ENCODE measurements around the gene WSCD2.

The WSCD2 gene

GRCh38 chr12:108238474-108238873 lies 109.4 kb downstream of the WSCD2 start:
- no peak for DNase-seq

GRCh38 chr12:108239378-108239777 lies 110.3 kb downstream of the WSCD2 start:
- DNase-seq: no peak

DNA sequence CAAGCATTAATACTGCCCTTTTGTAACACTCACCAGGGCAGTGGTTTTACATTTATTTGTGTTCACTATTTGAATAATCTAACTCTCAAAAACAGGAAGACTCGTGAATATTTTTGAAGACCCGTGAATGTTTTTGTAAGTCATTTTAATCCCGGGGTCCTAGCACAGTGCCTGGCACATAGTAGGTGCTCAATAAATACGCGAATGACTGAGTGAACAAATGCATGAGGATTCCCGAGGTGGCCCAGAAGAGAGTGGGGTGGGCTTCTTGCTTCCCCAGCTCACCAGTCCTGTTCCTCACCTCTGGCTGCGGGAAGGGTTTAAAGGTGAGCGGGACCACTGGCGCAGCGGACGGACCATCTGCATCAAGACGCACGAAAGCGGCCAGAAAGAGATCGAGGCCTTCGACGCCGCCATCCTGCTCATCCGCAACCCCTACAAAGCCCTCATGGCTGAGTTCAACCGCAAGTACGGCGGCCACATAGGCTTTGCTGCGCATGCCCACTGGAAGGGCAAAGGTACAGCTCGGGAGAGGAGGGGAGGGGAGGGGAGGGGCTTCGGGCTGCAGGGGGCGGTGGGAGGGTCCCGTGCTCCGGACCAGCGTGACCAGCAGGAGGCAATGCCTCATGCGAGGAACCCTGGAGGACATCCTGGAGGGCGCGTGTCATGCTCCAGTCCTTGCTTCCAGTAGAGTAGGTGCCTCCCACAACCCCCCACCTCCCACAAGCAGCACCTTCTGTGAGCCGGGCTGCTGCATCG lies 111.1 kb downstream of the WSCD2 start:
- DNase-seq: no peak

DNA sequence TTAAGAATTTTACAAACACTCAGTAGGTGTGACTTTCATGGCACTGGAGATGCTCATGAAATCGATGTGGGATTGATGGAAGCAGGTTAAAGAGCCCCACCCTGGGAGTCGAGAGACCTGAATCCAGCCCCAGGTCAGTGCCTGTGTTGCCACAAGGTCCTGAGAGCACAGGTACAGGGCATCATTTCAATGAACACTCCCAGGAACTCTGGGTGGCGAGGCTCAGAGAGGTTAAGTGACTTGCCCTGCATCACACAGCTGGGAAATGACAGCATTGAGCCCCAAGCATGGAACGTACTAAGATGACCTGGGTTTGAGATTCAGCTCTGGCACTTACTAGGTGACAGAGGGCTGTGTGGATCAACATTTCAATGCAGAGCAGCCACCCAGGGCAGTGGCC lies 111.8 kb downstream of the WSCD2 start:
- no peak for DNase-seq

DNA sequence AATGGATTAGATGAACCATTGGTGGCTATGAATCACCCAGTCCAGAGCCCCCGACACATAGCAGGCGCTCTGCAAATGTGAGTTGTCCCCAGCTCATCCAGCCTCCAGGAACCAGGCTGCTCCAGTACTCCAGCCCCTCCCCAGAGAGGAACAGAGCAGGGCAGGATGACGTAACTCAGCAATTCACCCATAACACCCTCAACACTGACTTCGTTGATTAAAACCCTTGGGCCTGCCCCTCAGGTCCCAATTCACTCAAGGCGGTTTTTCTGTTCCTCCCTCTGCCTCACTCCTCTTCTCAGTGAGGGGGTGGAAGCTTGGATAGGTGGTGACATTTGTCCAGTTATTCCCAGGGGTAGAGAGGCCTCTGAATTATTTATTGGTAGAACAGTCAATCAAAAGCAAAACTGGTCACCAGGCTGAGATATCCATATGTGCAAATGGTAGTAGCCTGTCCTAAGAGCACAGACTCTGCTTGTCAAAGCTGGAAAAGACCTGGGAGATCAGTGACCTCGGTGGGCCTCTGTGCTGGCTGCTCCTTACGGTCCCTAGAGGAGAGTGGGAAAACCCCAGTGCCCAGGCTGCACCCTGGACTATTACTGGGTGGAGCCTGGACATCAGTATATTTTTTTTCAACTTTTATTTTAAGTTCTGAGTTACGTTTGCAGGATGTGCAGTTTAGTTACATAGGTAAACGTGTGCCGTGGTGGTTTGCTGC lies 113.1 kb downstream of the WSCD2 start:
- no peak for DNase-seq

- DNase-seq: no peak
These were observed 118.0 kb downstream of the WSCD2 start for GRCh38 chr12:108247130-108247529.

DNA sequence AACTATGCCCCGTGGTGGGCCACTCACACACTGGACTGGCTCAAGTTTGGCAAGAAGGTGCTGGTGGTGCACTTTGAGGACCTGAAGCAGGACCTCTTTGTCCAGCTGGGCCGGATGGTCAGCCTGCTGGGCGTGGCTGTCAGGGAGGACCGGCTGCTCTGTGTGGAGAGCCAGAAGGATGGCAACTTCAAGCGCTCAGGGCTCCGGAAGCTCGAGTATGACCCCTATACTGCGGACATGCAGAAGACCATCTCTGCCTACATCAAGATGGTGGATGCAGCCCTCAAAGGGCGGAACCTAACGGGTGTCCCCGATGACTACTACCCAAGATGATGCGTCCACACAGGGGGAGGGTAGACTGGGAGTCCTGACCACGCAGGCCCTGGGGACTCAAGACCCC lies 118.9 kb downstream of the WSCD2 start:
- no peak for DNase-seq

- no peak for DNase-seq
These were observed 123.4 kb downstream of the WSCD2 start for GRCh38 chr12:108252523-108252922.

DNA sequence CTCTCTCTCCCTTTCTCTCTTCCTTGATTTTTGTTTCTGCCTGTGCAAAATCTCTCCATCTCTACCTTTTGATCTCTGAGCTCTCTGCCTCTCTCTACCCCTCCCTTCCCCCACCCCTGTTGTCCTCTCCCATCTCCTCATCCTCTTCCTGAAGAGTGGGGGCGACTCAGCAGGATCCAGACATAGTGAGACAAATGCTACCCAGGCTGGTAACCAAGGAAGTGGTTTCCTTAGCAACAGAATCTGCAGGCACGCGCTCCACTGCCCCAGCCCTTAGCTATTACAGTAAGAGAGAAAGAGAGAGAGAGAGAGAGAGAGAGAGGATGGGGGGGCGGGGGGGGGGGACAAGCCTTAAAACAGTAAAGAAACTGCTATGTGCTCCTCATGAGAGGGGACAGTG lies 124.5 kb downstream of the WSCD2 start:
- no peak for DNase-seq

GRCh38 chr12:108254030-108254429 lies 124.9 kb downstream of the WSCD2 start:
- DNase-seq: no peak

DNA sequence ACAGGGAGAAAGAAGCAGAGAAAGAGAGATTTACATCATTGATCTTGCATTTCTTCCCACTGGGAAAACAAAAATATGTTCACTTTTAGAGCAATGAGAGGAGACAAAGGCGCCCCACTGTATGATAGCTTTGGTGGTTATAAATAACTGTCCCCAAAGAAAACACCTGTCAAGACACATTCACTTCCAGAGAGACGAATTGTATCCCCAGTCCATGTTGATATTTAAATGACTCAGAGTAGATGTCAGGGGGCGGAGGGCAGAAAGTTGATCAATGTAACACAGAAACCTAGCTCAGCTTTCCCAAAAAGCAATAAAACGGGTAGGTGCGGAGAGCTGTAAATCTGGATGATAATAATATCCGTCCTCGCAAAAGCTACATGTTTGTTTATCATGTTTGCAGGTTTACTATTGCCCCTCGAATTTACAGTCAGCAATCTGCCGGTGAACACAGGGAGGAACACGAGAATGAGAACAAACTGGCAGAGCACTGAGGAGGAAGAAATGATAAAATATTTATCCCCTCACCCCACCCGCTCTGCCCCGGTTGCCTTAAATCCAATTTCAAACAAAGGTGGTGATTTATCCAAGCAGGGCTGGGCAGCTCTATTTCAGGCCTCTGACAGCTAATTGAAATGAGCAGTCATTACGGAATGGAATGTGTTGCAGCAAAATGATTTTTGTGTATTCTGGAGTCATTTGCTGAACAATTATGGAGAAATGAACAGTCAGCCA lies 125.6 kb downstream of the WSCD2 start:
- no peak for DNase-seq

DNA sequence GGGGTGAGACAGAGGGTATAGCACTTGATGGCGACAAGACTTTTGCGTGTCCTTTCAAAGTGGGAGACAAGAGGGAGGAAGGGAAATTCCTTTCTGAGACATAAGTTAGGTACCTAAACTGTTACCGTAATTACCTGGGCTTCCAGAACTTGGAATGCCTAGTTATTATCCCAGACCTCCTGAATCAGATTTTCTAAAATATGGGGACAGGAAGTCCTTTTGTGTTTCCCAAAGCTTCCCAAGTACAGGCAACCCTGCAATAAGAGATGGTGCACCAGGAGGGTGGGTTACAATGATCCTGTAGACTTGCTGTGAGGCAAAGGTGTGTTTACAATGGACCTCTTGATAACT lies 126.1 kb downstream of the WSCD2 start:
- no peak for DNase-seq

GRCh38 chr12:108257004-108257403 lies 127.9 kb downstream of the WSCD2 start:
- DNase-seq: no peak

- no peak for DNase-seq
These were observed 128.6 kb downstream of the WSCD2 start for GRCh38 chr12:108257610-108258106.

GRCh38 chr12:108260039-108260438 lies 131.0 kb downstream of the WSCD2 start:
- no peak for DNase-seq

DNA sequence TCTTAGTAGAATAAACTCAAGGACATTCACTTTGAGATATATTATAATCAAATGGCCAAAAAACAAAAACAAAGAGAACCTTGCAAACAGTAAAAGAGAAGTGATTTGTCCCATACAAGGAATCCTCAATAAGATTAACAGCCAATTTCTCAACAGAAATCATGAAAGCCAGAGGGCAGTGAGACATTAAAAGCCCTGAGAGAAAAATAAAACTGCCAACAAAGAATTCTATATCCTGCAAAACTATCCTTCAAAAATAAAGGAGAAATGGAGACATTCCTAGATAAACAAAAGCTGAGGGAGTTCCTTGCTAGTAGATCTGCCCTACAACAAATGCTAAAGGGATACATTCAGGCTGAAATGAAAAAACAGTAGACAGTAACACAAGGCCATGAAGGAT lies 131.9 kb downstream of the WSCD2 start:
- DNase-seq: no peak

GRCh38 chr12:108265505-108265904 lies 136.4 kb downstream of the WSCD2 start:
- DNase-seq: no peak

DNA sequence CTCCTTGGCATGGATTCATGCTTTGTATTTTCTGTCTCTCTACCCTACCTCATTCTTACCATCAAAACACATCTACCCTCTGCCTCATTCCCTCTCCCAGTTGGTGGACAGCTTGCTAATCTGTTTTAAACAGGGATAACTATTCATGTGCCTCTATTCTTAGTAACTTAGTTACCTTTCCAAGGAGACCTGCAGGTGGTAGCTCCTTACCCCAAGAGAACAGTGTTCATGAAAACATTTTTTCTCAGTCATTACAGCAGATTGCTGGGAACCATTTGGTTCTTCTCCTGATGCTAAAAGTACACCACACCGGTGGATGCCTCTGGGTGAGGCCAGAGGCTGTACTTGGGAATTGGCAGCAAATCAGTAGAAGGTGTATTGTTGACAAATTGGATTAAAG lies 137.0 kb downstream of the WSCD2 start:
- no peak for DNase-seq

DNA sequence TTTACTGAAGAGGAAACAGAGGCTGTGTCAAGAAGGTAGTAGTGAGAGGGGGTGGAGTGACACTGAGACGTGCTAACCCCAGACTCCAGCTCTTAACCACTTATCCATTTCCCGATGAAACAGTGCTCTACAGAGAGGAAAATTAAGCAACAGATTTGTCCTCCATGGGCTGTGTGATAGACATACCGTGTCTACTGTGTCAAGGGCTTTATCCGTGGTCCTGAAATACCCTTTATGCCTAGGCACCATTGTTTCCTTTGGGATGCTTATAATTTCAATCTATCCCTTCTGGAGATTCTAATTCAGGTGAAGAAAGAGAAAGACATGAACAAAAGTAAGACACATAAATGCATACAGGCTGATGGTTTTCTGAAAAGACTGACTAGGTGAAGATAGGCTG lies 138.4 kb downstream of the WSCD2 start:
- DNase-seq: no peak

DNA sequence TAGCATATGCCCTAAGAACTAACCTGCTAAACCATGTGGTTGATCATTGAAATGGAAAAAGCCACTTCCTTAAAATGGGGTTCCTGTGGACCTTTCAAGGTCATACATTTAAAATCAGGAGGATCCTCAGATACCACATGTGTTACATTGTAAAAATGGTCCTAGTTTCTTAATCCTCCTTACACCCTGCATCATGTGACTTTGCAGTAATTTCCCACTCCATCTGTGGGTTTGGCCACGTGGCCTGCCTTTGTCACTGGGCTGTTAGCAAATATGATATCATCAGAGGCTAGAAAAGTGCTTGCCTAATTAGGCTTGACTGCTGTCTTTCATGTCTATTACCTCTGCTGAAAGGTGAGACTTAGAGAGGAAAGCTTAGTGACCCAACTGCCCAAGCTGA lies 139.3 kb downstream of the WSCD2 start:
- DNase-seq: no peak

GRCh38 chr12:108269224-108269623 lies 140.1 kb downstream of the WSCD2 start:
- DNase-seq: no peak

GRCh38 chr12:108270035-108270848 lies 141.2 kb downstream of the WSCD2 start:
- no peak for DNase-seq

DNA sequence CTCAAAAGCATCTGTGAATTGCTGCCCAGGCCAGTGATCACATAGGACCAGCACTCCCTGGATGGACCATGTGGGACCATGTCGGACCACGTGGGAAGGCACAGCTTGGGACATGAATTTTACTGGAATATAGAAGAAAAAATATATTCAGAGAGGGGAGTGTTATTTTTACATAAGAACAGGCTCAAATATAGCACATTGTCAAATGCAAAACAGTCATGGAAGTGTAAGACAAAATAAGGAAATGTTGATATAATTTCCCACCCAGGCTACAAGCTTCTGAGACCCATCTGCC lies 141.7 kb downstream of the WSCD2 start:
- no peak for DNase-seq
